Measurements from ENCODE around the gene SORBS2. TPM values are rescaled to one million over a fixed set of nuclear protein-coding genes. Genes with fewer than 3 reads are reported as not detected.

The SORBS2 gene
- polyA plus RNA-seq, 2 of the 4 experiments (the other 2 are of a cell fraction) = 0.23 to 0.90 TPM

- DNase-seq (ENCODE audit: low read depth in 1 of 2, low spot score in 1 of 2) (no peak), FAIRE-seq (no peak), ATAC-seq (no peak)
- H3K9me3 ChIP-seq = no peaks in the 10 kb centered on the region
- H3K4me3 ChIP-seq = no peak overlapping the region
- no peaks in the 10 kb centered on the region for H3K4me1 ChIP-seq
- WGBS (ENCODE audit: missing lambda C conversion rate) = 43% methylated on average over 6 of the region's 8 CpGs
- CTCF ChIA-PET = no interaction called here
- POLR2A ChIA-PET = no interaction called here
- no peak for TF ChIP-seq MAZ (IDR thresholded peaks at IDR 0.05; ENCODE audit: borderline replicate concordance, low read depth, low read length)
- no peak for TF ChIP-seq EHF (CRISPR knock-in tag; IDR thresholded peaks at IDR 0.05)
- H3K27ac ChIP-seq = no peak overlapping the region
- no peak overlapping the region for H3K4me2 ChIP-seq
These were observed 272.0 kb downstream of the SORBS2 start for GRCh38 chr4:185540040-185540439.

- CTCF ChIA-PET = no interaction called here
- FAIRE-seq (no peak), ATAC-seq (no peak), DNase-seq (ENCODE audit: low read depth in 1 of 2, low spot score in 1 of 2) (no peak)
- H3K4me3 ChIP-seq = no peak overlapping the region
- H3K9me3 ChIP-seq = no peaks in the 10 kb centered on the region
- H3K27ac ChIP-seq = no peak overlapping the region
- H3K4me1 ChIP-seq = no peaks in the 10 kb centered on the region
- no peak for TF ChIP-seq SMC3 (IDR thresholded peaks at IDR 0.05)
- TF ChIP-seq HES2 (IDR thresholded peaks at IDR 0.05) = no peak
- no peak for TF ChIP-seq RNF2 (IDR thresholded peaks at IDR 0.05; ENCODE audit: borderline replicate concordance, low read depth)
- TF ChIP-seq CEBPB (IDR thresholded peaks at IDR 0.05) = no peak
- POLR2A ChIA-PET = no interaction called here
- no peak overlapping the region for H3K4me2 ChIP-seq
- WGBS (ENCODE audit: missing lambda C conversion rate) = 0% methylated on average over 1 of the region's 1 CpG
These were observed 273.2 kb downstream of the SORBS2 start for GRCh38 chr4:185538806-185539205.

- DNase-seq (ENCODE audit: low read depth in 1 of 2, low spot score in 1 of 2) (no peak), ATAC-seq (peak in 1 of 2 experiments; percentile 42; a peak in 1 of 6 replicates), FAIRE-seq (no peak)
- TF ChIP-seq ZC3H11A (IDR thresholded peaks at IDR 0.05) = no peak
- TF ChIP-seq CHD4 (IDR thresholded peaks at IDR 0.05; ENCODE audit: borderline replicate concordance) = no peak
- TF ChIP-seq MAX (IDR thresholded peaks at IDR 0.05) = no peak
- TF ChIP-seq KDM1A (IDR thresholded peaks at IDR 0.05; ENCODE audit: low read depth) = no peak
- no peak for TF ChIP-seq CBX2 (IDR thresholded peaks at IDR 0.05; ENCODE audit: borderline replicate concordance, low read depth)
- Histone ChIP-seq H3K9me3 (no peaks in the 10 kb centered on the region), H3K4me1 (no peaks in the 10 kb centered on the region), H3K27ac (no peak overlapping the region), H3K4me2 (no peak overlapping the region), H3K4me3 (no peak overlapping the region)
- WGBS (ENCODE audit: missing lambda C conversion rate) = 12% methylated on average over 4 of the region's 4 CpGs
- ChIA-PET CTCF (no interaction called here), POLR2A (no interaction called here)
These were observed 275.6 kb downstream of the SORBS2 start for GRCh38 chr4:185536411-185536709.

- peak overlapping the region in 1 of 2 experiments; percentile 44; a peak in 1 of 6 replicates for H3K27ac ChIP-seq
- no peaks in the 10 kb centered on the region for H3K9me3 ChIP-seq
- WGBS (ENCODE audit: missing lambda C conversion rate) = 29% methylated on average over 15 of the region's 32 CpGs
- DNase-seq (ENCODE audit: low read depth in 1 of 2, low spot score in 1 of 2) (no peak), ATAC-seq (peak in 1 of 2 experiments; percentile 58; a peak in 3 of 6 replicates), FAIRE-seq (no peak)
- peak overlapping the region; percentile 99 for H3K4me2 ChIP-seq
- TF ChIP-seq RNF2 (IDR thresholded peaks at IDR 0.05; ENCODE audit: borderline replicate concordance, low read depth) (peak; percentile 89; the same call in 1 of the 2 replicates), RFX5 (IDR thresholded peaks at IDR 0.05) (no peak), CBX2 (IDR thresholded peaks at IDR 0.05; ENCODE audit: borderline replicate concordance, low read depth) (no peak)
- H3K4me1 ChIP-seq = no peaks in the 10 kb centered on the region
- H3K4me3 ChIP-seq = peak overlapping the region; percentile 49
- ChIA-PET CTCF (interaction anchor here (0.9 kb wide), 1 partner anchor 28 kb away, joined by 3 read pairs; no protein-coding TSS in a partner anchor), POLR2A (interaction anchor here (0.5 to 0.9 kb wide), 4 partner anchors 11 to 157 kb away, joined by 3 to 7 read pairs (median 3); partner anchors contain the start of gene CCDC110)
These were observed 276.2 kb downstream of the SORBS2 start for GRCh38 chr4:185535612-185536410.

Small RNAs within 50 kb of the gene (small RNA-seq; reads per million reads assigned to genes)
- gene RF00019 = 0 reads per million in 6 experiments
